Prostate gland (tissue), 2 donors: ENCODE results near the gene DCUN1D5. TPM values are rescaled to one million over a fixed set of nuclear protein-coding genes. Genes with fewer than 3 reads are reported as not detected.

Experiments
- DNase-seq: peaks from one replicate; pipeline ENCODE4 v3.0.0-alpha.2; 2019; ENCODE audit warnings: low spot score
- H3K27ac ChIP-seq, 2 donors: fragments of 200-600 bp; sonication (generic); 2 replicates each; pipeline ENCODE4 v1.5.1; 2017 to 2019
- H3K27me3 ChIP-seq: fragments of 200-600 bp; sonication (generic); replicated peaks from 2 replicates; pipeline ENCODE4 v1.5.1; 2019; ENCODE audit not compliant: insufficient read depth
- H3K36me3 ChIP-seq, 2 donors: fragments of 200-600 bp; sonication (generic); 1 replicate in 1 of 2; 2 replicates in 1 of 2; pipeline versions ENCODE4 v1.5.1 to v1.8.1; 2017 to 2019
- H3K4me1 ChIP-seq: fragments of 200-600 bp; sonication (generic); replicated peaks from 2 replicates; pipeline ENCODE4 v1.5.1; 2019
- H3K4me3 ChIP-seq, 2 donors: fragments of 200-600 bp; sonication (generic); 2 replicates each; pipeline ENCODE4 v1.5.1; 2017 to 2019
- H3K9me3 ChIP-seq: fragments of 200-600 bp; sonication (generic); 2 replicates; pipeline ENCODE4 v1.5.1; 2017
- POLR2A ChIP-seq: fragments of 450-650 bp; IDR thresholded peaks from one replicate; pipeline ENCODE4 v1.6.1; 2016; ENCODE audit warnings: antibody characterized with exemption, mild to moderate bottlenecking
- POLR2AphosphoS5 ChIP-seq: sonication (generic); formaldehyde crosslinking; IDR thresholded peaks from one replicate; pipeline ENCODE4 v1.6.1; 2017; ENCODE audit warnings: antibody characterized with exemption
- WGBS: methylation state at CpG from one replicate; pipeline ENCODE4 v1.1.5; 2018; 5-methylcytosine and 5-hydroxymethylcytosine counted together
- intact Hi-C: fragments of 100-400 bp; cut with DNase I; formaldehyde crosslinking; loops from one replicate; pipeline ENCODE4 v1.14.2; 2022
- total RNA-seq, 2 donors: library from RNA; depleted of rRNA; stranded (reverse); fragments of >200 nt; gene quantifications; one replicate each; pipeline ENCODE4 v1.1.0, GENCODE V29; 2016
- TF ChIP-seq, protein P1 (sequence below), 4 experiments: fragments of 200-600 bp in 2 of 4; fragments of 450-650 bp in 2 of 4; sonication (generic) in 2 of 4; IDR thresholded peaks; 1 replicate in 3 of 4; 2 replicates in 1 of 4; pipeline ENCODE4 v1.5.1; 2016 to 2019; ENCODE audit warnings: antibody characterized with exemption in 4 of 4, mild to moderate bottlenecking in 2 of 4, moderate library complexity in 2 of 4

The DCUN1D5 gene
- total RNA-seq, 2 donors from 2014 or later, result 38.9 to 74.8 TPM

GRCh38 chr11:103077554-103077953 is 14.4 kb downstream of the DCUN1D5 start:
- H3K36me3 ChIP-seq, result no peaks in the 10 kb centered on the region
- WGBS, result 91% methylated on average over 3 of the region's 3 CpGs
- no peaks in the 10 kb centered on the region for H3K27me3 ChIP-seq
- intact Hi-C loops, result no loop called here
- H3K4me3 ChIP-seq, result no peak overlapping the region
- no peaks in the 10 kb centered on the region for H3K4me1 ChIP-seq
- no peak overlapping the region for H3K27ac ChIP-seq
- DNase-seq, result no peak
- TF ChIP-seq, protein P1, sequence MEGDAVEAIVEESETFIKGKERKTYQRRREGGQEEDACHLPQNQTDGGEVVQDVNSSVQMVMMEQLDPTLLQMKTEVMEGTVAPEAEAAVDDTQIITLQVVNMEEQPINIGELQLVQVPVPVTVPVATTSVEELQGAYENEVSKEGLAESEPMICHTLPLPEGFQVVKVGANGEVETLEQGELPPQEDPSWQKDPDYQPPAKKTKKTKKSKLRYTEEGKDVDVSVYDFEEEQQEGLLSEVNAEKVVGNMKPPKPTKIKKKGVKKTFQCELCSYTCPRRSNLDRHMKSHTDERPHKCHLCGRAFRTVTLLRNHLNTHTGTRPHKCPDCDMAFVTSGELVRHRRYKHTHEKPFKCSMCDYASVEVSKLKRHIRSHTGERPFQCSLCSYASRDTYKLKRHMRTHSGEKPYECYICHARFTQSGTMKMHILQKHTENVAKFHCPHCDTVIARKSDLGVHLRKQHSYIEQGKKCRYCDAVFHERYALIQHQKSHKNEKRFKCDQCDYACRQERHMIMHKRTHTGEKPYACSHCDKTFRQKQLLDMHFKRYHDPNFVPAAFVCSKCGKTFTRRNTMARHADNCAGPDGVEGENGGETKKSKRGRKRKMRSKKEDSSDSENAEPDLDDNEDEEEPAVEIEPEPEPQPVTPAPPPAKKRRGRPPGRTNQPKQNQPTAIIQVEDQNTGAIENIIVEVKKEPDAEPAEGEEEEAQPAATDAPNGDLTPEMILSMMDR (IDR thresholded peaks at IDR 0.05), result no peak
- TF ChIP-seq POLR2A, result no peak
- no peak for TF ChIP-seq POLR2AphosphoS5
- H3K9me3 ChIP-seq, result no peaks in the 10 kb centered on the region

DNA sequence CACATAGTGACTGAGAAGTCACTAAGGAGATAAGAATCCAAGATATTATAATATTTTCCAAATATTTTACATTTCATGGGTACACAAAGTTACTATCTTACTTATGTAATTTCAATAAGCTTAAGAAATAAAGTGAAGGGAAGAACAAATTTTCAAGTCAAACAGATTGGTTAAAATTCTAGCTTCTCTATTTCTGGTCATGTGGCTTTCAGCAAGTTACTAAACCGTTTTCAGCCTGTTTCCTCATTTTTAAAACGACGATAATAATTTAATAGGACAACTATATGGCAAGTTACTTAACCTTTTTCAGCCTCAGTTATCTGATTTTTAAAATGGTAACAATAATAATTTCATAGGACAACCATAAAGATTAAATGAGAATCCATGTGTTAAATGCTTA is 15.6 kb downstream of the DCUN1D5 start:
- Histone ChIP-seq H3K36me3 (no peaks in the 10 kb centered on the region), H3K4me1 (no peaks in the 10 kb centered on the region), H3K27ac (no peak overlapping the region), H3K27me3 (no peaks in the 10 kb centered on the region), H3K9me3 (no peaks in the 10 kb centered on the region), H3K4me3 (no peak overlapping the region)
- no peak for DNase-seq
- intact Hi-C loops, result no loop called here
- WGBS, result 89% methylated on average over 3 of the region's 3 CpGs
- TF ChIP-seq, protein P1 (IDR thresholded peaks at IDR 0.05), result no peak
- TF ChIP-seq POLR2A, result no peak
- no peak for TF ChIP-seq POLR2AphosphoS5

DNA sequence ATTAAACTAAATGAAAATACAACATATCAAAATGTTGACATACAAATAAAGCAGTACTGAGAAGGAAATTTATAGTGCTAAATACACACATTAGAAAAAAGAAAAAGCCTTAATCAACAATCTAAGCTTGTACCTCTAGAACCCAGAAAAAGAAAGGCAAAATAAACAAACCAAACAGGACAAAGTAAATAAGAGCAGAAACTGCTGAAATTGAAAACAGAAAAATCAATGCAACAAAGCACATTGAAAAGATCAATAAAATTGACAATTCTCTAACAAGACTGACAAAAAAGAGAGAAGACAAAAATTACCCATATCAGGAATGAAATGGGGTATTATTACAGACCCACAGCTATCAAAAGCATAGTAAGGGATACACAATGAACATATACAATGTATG is 21.0 kb downstream of the DCUN1D5 start:
- Histone ChIP-seq H3K27me3 (no peaks in the 10 kb centered on the region), H3K4me3 (no peak overlapping the region), H3K36me3 (no peaks in the 10 kb centered on the region), H3K4me1 (no peaks in the 10 kb centered on the region), H3K9me3 (no peaks in the 10 kb centered on the region), H3K27ac (no peak overlapping the region)
- intact Hi-C loops, result no loop called here
- no peak for DNase-seq
- TF ChIP-seq, protein P1 (IDR thresholded peaks at IDR 0.05), result no peak
- TF ChIP-seq POLR2AphosphoS5 (no peak), POLR2A (no peak)

- Histone ChIP-seq H3K4me3 (no peak overlapping the region), H3K27ac (no peak overlapping the region), H3K36me3 (no peaks in the 10 kb centered on the region), H3K27me3 (no peaks in the 10 kb centered on the region), H3K4me1 (no peaks in the 10 kb centered on the region), H3K9me3 (no peaks in the 10 kb centered on the region)
- intact Hi-C loops, result no loop called here
- DNase-seq, result no peak
- TF ChIP-seq, protein P1 (IDR thresholded peaks at IDR 0.05), result no peak
- TF ChIP-seq POLR2AphosphoS5 (no peak), POLR2A (no peak)
Observed at GRCh38 chr11:103070142-103070541, 21.8 kb downstream of the DCUN1D5 start.

DNA sequence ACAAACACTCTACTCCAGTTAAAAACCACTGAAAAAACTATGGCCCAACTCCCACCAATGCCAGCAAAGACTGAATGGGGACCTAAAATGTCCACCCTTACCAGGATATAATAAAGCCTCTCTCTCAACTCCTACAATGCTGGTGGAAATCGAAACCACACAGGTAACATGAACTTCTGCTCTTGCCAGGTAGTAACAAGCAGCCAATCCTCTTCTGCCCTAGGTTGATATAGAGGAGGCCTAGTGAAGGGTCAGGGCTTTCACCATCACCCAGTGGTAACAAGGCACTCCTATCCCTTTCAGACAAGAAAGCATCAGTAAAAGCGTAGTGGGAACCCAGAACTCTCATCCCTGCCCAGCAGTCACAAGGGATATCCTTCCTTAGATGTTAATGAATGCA is 22.6 kb downstream of the DCUN1D5 start:
- Histone ChIP-seq H3K36me3 (no peaks in the 10 kb centered on the region), H3K27me3 (no peaks in the 10 kb centered on the region), H3K4me3 (no peak overlapping the region), H3K4me1 (no peaks in the 10 kb centered on the region), H3K27ac (no peak overlapping the region), H3K9me3 (no peaks in the 10 kb centered on the region)
- TF ChIP-seq POLR2A, result no peak
- TF ChIP-seq POLR2AphosphoS5, result no peak
- TF ChIP-seq, protein P1 (IDR thresholded peaks at IDR 0.05), result no peak
- 94% methylated on average over 2 of the region's 2 CpGs for WGBS
- no peak for DNase-seq
- intact Hi-C loops, result no loop called here
